ENCODE data around the gene ATP6V0B.
A peak's percentile ranks its signal among the peaks of the same experiment; 100 is the strongest.

Gene ATP6V0B

GRCh38 chr1:43969416-43969745 lies 5.4 kb upstream of the ATP6V0B start:
- FAIRE-seq: no peak
- DNase-seq (ENCODE audit: low spot score): no peak

- DNase-seq (ENCODE audit: low spot score) (peak; percentile 100), FAIRE-seq (peak; percentile 98)
These were observed 4.9 kb upstream of the ATP6V0B start, which contains the start of gene DPH2 for GRCh38 chr1:43969746-43970466. Gene DPH2, plus strand, starts transcription at chr1:43970010. Its CDS starts 166 bp downstream, at chr1:43970176.

- FAIRE-seq (peak; percentile 32), DNase-seq (ENCODE audit: low spot score) (no peak)
These were observed 4.3 kb upstream of the ATP6V0B start for GRCh38 chr1:43970502-43970901.

- no peak for FAIRE-seq
These were observed 3.8 kb upstream of the ATP6V0B start for GRCh38 chr1:43970911-43971310.

GRCh38 chr1:43971336-43971980 lies 3.3 kb upstream of the ATP6V0B start:
- FAIRE-seq: no peak
- no peak for DNase-seq (ENCODE audit: low spot score)

More at GRCh38 chr1:43970911-43971310, 3.8 kb upstream of the ATP6V0B start:
- DNase-seq (ENCODE audit: low spot score): no peak

GRCh38 chr1:43973981-43974442 lies 748 bp upstream of the ATP6V0B start:
- no peak for DNase-seq (ENCODE audit: low spot score)
- FAIRE-seq: no peak

GRCh38 chr1:43975249-43975961 lies 645 bp downstream of the ATP6V0B start:
- DNase-seq (ENCODE audit: low spot score) (no peak), FAIRE-seq (peak; percentile 27)

- no peak for DNase-seq (ENCODE audit: low spot score)
These were observed 1.3 kb downstream of the ATP6V0B start for GRCh38 chr1:43976045-43976444.

GRCh38 chr1:43976890-43977289 lies 2.1 kb downstream of the ATP6V0B start:
- no peak for DNase-seq (ENCODE audit: low spot score)
- FAIRE-seq: no peak

More at GRCh38 chr1:43976045-43976444, 1.3 kb downstream of the ATP6V0B start:
- no peak for FAIRE-seq

GRCh38 chr1:43977376-43978263 lies 2.9 kb downstream of the ATP6V0B start:
- FAIRE-seq (peak; percentile 62), DNase-seq (ENCODE audit: low spot score) (no peak)

GRCh38 chr1:43978264-43978550 lies 3.4 kb downstream of the ATP6V0B start:
- DNase-seq (ENCODE audit: low spot score) (no peak), FAIRE-seq (no peak)

- DNase-seq (ENCODE audit: low spot score): peak; percentile 93
These were observed 3.9 kb downstream of the ATP6V0B start, which contains the start of gene B4GALT2 for GRCh38 chr1:43978551-43979260. Gene B4GALT2, plus strand, starts transcription at chr1:43979210. Its CDS starts 1,951 bp downstream, at chr1:43981161.

GRCh38 chr1:43979261-43979527 lies 4.4 kb downstream of the ATP6V0B start:
- FAIRE-seq (no peak), DNase-seq (ENCODE audit: low spot score) (no peak)

More at GRCh38 chr1:43978551-43979260, 3.9 kb downstream of the ATP6V0B start, which contains the start of gene B4GALT2:
- no peak for FAIRE-seq

- DNase-seq (ENCODE audit: low spot score) (peak; percentile 65), FAIRE-seq (peak; percentile 82)
These were observed 4.9 kb downstream of the ATP6V0B start for GRCh38 chr1:43979528-43980254.

- FAIRE-seq: peak; percentile 96
- no peak for DNase-seq (ENCODE audit: low spot score)
These were observed 5.7 kb downstream of the ATP6V0B start for GRCh38 chr1:43980255-43981134.

- FAIRE-seq: no peak
These were observed 6.4 kb downstream of the ATP6V0B start for GRCh38 chr1:43981135-43981491.

GRCh38 chr1:43981636-43982035 lies 6.9 kb downstream of the ATP6V0B start:
- FAIRE-seq: peak; percentile 81
- no peak for DNase-seq (ENCODE audit: low spot score)

More at GRCh38 chr1:43981135-43981491, 6.4 kb downstream of the ATP6V0B start:
- DNase-seq (ENCODE audit: low spot score): no peak

- no peak for DNase-seq (ENCODE audit: low spot score)
These were observed 7.5 kb downstream of the ATP6V0B start for GRCh38 chr1:43982241-43982640.

GRCh38 chr1:43982808-43983207 lies 8.0 kb downstream of the ATP6V0B start:
- no peak for DNase-seq (ENCODE audit: low spot score)
- FAIRE-seq: no peak

More at GRCh38 chr1:43982241-43982640, 7.5 kb downstream of the ATP6V0B start:
- no peak for FAIRE-seq
